Inflammatory macrophage (primary cell): ENCODE results near the gene DLGAP1.

Source experiments
- DNase-seq, 2 donors: peaks; one replicate each; pipeline ENCODE4 v3.0.0-alpha.2; 2020 to 2022

Gene DLGAP1

GRCh38 chr18:3524706-3525105, 930.4 kb downstream of the DLGAP1 start:
- no peak for DNase-seq

- DNase-seq, result no peak
These were observed 934.6 kb downstream of the DLGAP1 start for GRCh38 chr18:3520230-3521085.

DNA sequence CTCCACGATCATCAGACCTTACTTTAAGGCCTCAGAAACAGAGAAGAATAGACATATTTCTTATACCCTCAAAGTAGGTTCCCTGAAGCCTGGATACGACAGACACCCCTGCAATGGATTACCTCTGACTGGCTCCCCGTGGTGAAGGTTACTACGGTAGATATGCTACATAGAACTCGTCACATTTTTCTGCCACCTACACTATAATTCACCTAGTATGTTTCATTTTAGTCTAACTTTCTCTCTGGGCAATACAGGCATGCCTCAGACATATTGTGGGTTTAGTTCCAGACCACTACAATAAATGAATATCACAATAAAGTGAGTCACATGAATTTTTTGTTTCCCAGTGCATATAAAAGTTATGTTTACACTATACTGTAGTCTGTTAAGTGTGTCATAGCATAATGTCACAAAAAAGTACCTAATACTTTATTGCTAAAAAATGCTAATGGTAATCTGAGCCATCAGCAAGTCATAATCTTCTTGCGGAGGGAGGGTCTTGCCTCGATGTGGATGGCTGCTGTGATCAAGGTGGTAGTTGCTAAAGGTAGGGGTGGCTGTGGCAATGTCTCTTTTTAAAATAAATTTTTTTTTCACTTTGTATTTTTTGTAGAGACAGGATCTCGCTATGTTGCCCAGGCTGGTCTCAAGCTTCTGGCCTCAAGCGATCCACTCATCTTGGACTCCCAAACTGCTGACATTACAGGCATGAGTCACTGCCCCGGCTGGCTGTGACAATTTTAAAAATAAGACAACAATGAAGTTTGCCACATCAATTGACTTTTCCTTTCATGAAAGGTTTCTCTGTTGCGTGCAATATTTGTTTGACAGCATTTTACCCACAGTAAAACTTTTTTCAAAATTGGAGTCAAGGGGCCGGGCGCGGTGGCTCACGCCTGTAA, 940.5 kb downstream of the DLGAP1 start:
- DNase-seq, result no peak

DNA sequence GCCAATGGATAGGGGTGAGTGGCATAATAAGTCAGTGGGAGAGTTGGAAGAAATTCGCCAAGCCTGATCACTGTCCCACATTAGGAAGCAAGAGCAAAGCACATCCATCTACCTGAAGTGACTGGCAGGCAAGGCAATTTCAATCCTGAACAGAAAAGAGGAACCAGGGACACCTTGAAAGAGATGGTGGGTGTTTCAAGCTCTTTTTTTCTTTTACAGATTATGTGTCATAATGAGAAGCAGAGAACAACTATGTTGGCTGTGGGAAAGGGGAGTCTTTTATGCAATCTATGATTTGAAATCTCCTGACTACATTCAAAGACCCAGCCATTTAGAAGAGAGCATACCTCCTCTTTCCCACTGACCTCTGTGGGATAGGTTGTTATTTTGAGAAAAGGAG, 941.6 kb downstream of the DLGAP1 start:
- DNase-seq, result no peak

GRCh38 chr18:3511980-3512379, 943.1 kb downstream of the DLGAP1 start:
- no peak for DNase-seq

GRCh38 chr18:3510896-3511295, 944.2 kb downstream of the DLGAP1 start:
- DNase-seq, result no peak

DNA sequence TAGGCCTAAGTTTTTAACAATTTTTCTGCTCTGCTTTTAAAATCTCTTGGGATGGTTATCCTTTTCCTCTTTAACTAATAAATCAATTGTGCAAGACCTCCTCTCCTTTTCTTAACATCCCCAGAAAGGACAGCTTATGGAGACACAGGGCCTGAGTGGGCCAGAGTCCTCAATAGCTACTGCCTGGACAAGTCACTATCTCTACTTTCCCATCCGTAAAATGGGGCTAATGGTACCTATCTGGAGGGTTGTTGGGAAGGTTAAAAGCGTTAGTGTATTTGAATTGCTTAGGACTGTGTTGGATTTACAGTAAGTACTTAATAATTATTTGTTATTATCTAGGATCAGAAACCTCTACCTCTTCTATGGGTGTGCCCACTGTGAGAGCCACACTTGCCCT, 945.1 kb downstream of the DLGAP1 start:
- no peak for DNase-seq

GRCh38 chr18:3508576-3509549, 946.2 kb downstream of the DLGAP1 start:
- DNase-seq, result peak; percentile 40 to 42

GRCh38 chr18:3504637-3505036, 950.5 kb downstream of the DLGAP1 start:
- DNase-seq, result no peak

- DNase-seq, result no peak
These were observed 952.5 kb downstream of the DLGAP1 start for GRCh38 chr18:3502650-3503049.

DNA sequence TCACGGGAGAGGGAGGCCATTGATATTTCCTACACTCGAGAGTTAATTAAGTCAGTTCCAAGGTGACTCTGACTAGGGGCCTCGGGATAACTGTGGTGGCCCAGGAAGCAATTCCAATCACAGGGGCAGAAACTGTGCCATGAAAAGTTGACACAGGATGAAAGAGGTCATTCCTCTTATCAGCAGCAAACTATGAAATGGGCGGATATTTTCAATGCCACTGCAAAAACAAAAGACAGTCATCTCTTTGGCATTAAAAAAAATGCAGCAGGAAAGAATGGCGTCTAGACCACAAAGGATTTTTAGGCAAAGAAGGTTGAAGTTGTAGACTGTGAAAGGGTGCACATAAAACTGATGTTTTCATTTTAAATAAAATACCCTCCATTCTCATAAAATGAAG, 955.1 kb downstream of the DLGAP1 start:
- no peak for DNase-seq

- no peak for DNase-seq
These were observed 955.6 kb downstream of the DLGAP1 start for GRCh38 chr18:3499501-3499900.

DNA sequence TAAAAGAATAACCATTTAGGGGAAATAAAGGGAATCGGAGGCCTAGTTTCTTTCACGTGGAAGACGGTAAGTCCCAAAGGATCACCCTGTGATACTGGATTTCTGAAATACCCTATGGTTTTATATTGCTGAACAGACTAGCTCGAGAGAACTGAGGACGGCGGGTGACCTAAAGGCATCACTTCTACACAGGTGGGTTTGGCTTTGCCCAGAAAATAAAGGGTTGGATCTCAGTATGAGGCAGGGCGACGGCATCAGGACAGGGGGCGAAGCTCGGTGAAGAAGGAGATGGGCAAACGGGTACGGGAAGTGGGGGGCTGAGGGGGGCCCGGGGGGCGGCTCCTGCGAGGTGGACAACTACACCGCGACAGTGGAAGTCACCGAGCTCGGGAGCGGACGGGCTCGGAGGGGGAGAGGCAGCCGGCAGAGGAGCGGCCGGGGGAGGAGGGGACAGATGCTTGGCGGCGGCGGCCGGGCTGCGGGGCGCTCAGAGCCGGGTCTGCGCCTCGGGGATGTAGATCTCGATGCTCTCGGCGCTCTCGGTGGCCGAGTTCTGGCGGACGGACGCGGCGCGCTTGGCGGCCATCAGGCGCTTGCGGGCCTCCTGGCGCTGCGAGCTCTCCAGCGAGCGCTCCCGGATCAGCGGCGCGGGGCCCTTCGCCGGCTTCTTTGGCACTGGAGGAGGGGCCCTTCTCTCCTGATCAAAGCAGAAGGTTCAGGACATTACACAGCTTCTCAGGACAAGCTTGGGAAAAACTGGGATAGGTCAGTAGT, 956.2 kb downstream of the DLGAP1 start:
- no peak for DNase-seq

GRCh38 chr18:3495691-3496430, 959.2 kb downstream of the DLGAP1 start:
- DNase-seq, result peak in 1 of 2 donors; percentile 32

GRCh38 chr18:3494569-3494968, 960.5 kb downstream of the DLGAP1 start:
- no peak for DNase-seq

DNA sequence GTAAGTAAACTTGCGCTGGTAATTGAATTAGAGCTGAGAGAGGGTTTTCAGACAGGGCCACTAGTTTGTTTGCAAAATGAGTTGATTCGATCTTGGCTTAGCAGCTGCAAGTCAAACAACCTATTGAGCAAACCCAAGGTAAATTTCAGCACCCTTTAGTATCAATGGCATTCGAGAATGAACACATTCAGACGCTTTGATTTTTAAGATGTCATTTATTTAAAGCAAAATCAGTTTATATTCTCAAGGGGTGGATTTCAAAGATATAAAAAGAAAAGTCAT, 960.9 kb downstream of the DLGAP1 start:
- DNase-seq, result no peak

DNA sequence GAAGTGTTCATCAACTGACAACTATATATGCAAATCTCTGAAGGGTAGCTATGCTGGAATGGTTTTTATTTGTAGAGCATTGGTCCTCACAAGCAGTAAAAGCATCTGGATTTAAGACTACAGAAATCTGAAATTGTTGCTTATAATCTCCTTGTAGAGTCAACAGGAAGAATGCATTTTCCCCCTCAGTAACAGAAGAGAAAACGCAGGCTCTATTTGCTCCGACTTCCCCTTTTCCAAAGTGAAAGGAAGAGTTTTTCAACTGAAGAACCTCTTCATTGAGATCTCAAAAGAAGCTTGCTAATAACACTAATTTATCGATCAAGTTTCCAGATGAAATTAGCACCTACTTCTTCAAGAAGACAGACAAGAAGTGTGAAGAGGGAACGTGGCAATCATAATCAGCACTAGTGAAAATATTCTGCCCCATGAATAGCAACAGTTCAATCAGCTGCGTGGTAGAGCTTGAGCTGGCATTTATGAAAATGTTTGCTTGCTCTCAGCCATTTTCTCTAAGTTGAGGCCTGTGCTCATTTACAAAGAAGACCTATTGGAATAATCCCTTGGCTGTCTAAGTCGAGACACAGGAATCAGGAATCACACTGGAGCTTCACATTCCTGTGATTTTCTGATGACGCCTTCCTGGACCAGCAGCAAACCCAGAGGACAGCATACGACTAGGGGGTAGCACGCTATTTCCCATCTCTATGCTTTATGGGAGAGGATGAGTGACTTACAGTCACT, 961.4 kb downstream of the DLGAP1 start:
- DNase-seq, result peak; percentile 37 to 62

DNA sequence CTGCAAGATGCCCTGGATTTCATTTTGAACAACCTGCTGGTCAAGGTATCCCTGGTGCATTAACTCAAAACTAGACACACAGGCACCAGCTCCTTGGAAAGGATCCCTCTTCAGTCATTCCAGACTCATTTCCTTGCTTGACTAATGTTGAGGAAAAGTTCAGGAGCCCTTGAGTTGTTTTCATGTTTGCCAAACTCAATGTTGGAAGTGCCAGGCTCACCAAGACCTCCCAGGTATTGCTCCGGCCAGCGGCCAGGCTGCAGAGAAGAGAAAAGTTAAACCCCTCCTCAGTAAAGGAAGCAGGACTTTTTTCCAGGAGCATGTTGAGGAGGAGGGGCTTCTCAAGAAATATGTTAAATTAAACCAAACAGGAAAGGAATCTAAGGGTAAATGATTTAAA, 962.4 kb downstream of the DLGAP1 start:
- DNase-seq, result no peak

DNA sequence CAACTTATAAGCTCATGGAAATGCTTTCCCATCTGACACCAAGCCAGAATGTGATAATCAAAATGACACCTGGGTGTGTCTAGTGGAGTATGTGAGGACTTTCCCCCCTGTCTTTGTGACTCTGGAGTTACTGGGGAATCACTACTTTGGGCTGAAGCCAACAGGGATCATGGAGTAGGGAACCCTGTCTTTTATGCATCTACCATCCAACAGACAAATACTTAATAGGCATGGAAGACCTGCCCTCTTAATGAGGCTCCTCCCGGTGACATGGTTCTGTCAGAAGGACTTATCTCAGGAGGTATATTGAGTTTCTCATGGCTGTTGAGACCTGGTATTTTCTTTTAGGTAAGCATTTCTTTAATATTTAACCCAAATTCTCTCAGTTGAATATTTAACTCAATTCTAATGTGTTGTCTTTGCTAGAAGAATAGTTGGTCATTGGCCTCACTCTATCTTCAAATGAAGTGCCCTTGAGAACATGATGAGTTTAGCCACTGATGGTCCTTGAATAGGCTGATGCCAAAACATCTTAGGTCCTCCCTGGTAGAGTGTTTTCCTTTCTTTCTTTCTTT, 963.0 kb downstream of the DLGAP1 start:
- DNase-seq, result no peak

DNA sequence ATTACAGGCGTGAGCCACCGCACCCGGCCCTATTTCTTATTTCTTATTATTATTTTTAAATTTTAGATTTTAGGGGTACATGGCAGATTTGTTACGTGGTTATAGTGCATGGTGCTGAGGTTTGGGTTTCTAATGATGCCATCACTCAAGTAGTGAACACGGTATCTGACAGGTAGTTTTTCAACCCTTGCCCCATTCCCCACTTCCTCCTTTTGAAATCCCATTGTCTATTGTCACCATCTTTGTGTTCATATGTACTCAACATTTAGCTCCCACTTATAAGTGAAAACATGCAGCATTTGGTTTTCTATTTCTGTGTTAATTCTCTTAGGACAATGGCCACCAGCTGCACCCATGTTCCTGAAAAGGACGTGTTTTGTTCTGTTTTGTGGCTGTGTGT, 965.6 kb downstream of the DLGAP1 start:
- DNase-seq, result no peak
